IMR-90 (cell line): ENCODE measurements around the gene TOPORS. TPM values are rescaled to one million over a fixed set of nuclear protein-coding genes. Genes with fewer than 3 reads are reported as not detected.

Experiments
- ATAC-seq: fragments of 200-7000 bp; cut with Tn5 transposase; 2 replicates; pipeline ENCODE4 v1.9.1; 2020; ENCODE audit warnings: low read depth, mild to moderate bottlenecking, moderate library complexity
- BruUV-seq: library from RNA; stranded (reverse); fragments of 400-500 nt; replicated peaks from 2 replicates; lab custom pipeline; 2021; lab: Mats Ljungman, UMichigan
- CTCF ChIA-PET: fragments of 300-600 bp; formaldehyde crosslinking; extraction: SDS; loops from one replicate; lab custom pipeline; 2021; ENCODE audit warnings: antibody characterized with exemption; lab: Yijun Ruan, JAX
- POLR2A ChIA-PET: fragments of 300-600 bp; sonication (Branson Sonifier 250); formaldehyde crosslinking; loops from one replicate; lab custom pipeline; 2022; ENCODE audit warnings: antibody characterized with exemption; ENCODE audit not compliant: unreplicated experiment; lab: Charles Lee
- DNase-seq: peaks from one replicate; pipeline ENCODE4 v3.0.0; 2013
- H2AFZ ChIP-seq: replicated peaks from 2 replicates; pipeline ENCODE3; 2013; ENCODE audit warnings: low read length, mild to moderate bottlenecking; ENCODE audit not compliant: poor library complexity
- H2AK5ac ChIP-seq: 2 replicates; pipeline ENCODE4 v1.6.1; 2013; ENCODE audit warnings: low read depth, low read length, inconsistent platforms
- H2AK9ac ChIP-seq: replicated peaks from 2 replicates; pipeline ENCODE3; 2013; ENCODE audit warnings: mild to moderate bottlenecking, low read depth, low read length, moderate library complexity; ENCODE audit not compliant: poor library complexity
- H2BK120ac ChIP-seq: 2 replicates; pipeline ENCODE4 v1.6.1; 2013; ENCODE audit warnings: low read depth, low read length, inconsistent platforms
- H2BK15ac ChIP-seq: 3 replicates; pipeline ENCODE4 v1.6.1; 2013; ENCODE audit warnings: low read depth, low read length, inconsistent platforms
- H2BK20ac ChIP-seq: 2 replicates; pipeline ENCODE4 v1.6.1; 2013; ENCODE audit warnings: low read depth, mild to moderate bottlenecking, inconsistent platforms, low read length, moderate library complexity
- H2BK5ac ChIP-seq: 2 replicates; pipeline ENCODE4 v1.6.1; 2013; ENCODE audit warnings: mild to moderate bottlenecking, low read depth, low read length, inconsistent platforms; ENCODE audit not compliant: poor library complexity, severe bottlenecking
- H3K14ac ChIP-seq: replicated peaks from 2 replicates; pipeline ENCODE4 v1.6.1; 2013; ENCODE audit warnings: low read depth, low read length, inconsistent platforms
- H3K18ac ChIP-seq: 2 replicates; pipeline ENCODE4 v1.6.1; 2013; ENCODE audit warnings: low read depth, low read length, control low read depth
- H3K23ac ChIP-seq: 2 replicates; pipeline ENCODE4 v1.6.1; 2013; ENCODE audit warnings: low read depth, low read length, inconsistent platforms
- H3K27ac ChIP-seq: 2 replicates; pipeline ENCODE4 v1.5.1; 2013; ENCODE audit warnings: mild to moderate bottlenecking, control low read depth, low read length; ENCODE audit not compliant: insufficient read depth
- H3K27me3 ChIP-seq: 2 replicates; pipeline ENCODE4 v1.6.1; 2013; ENCODE audit warnings: low read length; ENCODE audit not compliant: control insufficient read depth, insufficient read depth
- H3K36me3 ChIP-seq: 2 replicates; pipeline ENCODE4 v1.6.1; 2013; ENCODE audit warnings: low read length, mixed read lengths; ENCODE audit not compliant: control insufficient read depth, insufficient read depth
- H3K4ac ChIP-seq: 2 replicates; pipeline ENCODE4 v1.6.1; 2013; ENCODE audit warnings: low read depth, low read length, inconsistent platforms
- H3K4me1 ChIP-seq: 2 replicates; pipeline ENCODE4 v1.6.1; 2013; ENCODE audit warnings: low read length, mixed read lengths; ENCODE audit not compliant: control insufficient read depth, insufficient read depth
- H3K4me2 ChIP-seq: 2 replicates; pipeline ENCODE4 v1.6.1; 2013; ENCODE audit warnings: low read depth, mild to moderate bottlenecking, control low read depth, low read length, moderate library complexity
- H3K4me3 ChIP-seq: 2 replicates; pipeline ENCODE4 v1.5.1; 2013; ENCODE audit warnings: low read depth, mild to moderate bottlenecking, control low read depth, low read length, moderate library complexity; ENCODE audit not compliant: insufficient read depth
- H3K56ac ChIP-seq: 2 replicates; pipeline ENCODE4 v1.6.1; 2013; ENCODE audit warnings: low read length, inconsistent platforms; ENCODE audit not compliant: insufficient read depth; ENCODE audit errors: extremely low read depth
- H3K79me1 ChIP-seq, 2 experiments: 2 replicates each; pipeline ENCODE4 v1.6.1; 2013; ENCODE audit warnings: low read length in 2 of 2, inconsistent platforms in 1 of 2, low read depth in 1 of 2
- H3K9ac ChIP-seq: 2 replicates; pipeline ENCODE4 v1.6.1; 2013; ENCODE audit warnings: low read depth, low read length, control low read depth
- H3K9me1 ChIP-seq: 2 replicates; pipeline ENCODE4 v1.6.1; 2013; ENCODE audit warnings: low read length, inconsistent platforms; ENCODE audit not compliant: insufficient read depth
- H3K9me3 ChIP-seq: 2 replicates; pipeline ENCODE4 v1.6.1; 2013; ENCODE audit warnings: low read length; ENCODE audit not compliant: control insufficient read depth, insufficient read depth
- H4K20me1 ChIP-seq: 2 replicates; pipeline ENCODE4 v1.6.1; 2013; ENCODE audit warnings: low read length, inconsistent platforms; ENCODE audit not compliant: insufficient read depth
- H4K5ac ChIP-seq: 2 replicates; pipeline ENCODE4 v1.6.1; 2013; ENCODE audit warnings: mild to moderate bottlenecking, low read depth, low read length, control low read depth
- H4K8ac ChIP-seq, 2 experiments: 2 replicates each; pipeline ENCODE4 v1.6.1; 2013; ENCODE audit warnings: low read depth in 2 of 2, low read length in 2 of 2, control low read depth in 1 of 2, inconsistent platforms in 1 of 2
- H4K91ac ChIP-seq: 2 replicates; pipeline ENCODE4 v1.6.1; 2013; ENCODE audit warnings: low read depth, low read length, inconsistent platforms; ENCODE audit not compliant: insufficient read depth
- BHLHE40 ChIP-seq: fragments of 150-350 bp; IDR thresholded peaks from 2 replicates; pipeline ENCODE4 v1.6.1; 2016; ENCODE audit warnings: mild to moderate bottlenecking, low read depth, low read length
- CEBPB ChIP-seq: IDR thresholded peaks from 2 replicates; pipeline ENCODE4 v1.6.1; 2012; ENCODE audit warnings: low read depth, low read length, improper control_type of control experiment
- CHD1 ChIP-seq: IDR thresholded peaks from 2 replicates; pipeline ENCODE4 v1.6.1; 2012; ENCODE audit warnings: low read depth, low read length, improper control_type of control experiment
- CTCF ChIP-seq: conservative IDR thresholded peaks from 2 replicates; pipeline ENCODE4 v1.5.1; 2012; ENCODE audit warnings: mild to moderate bottlenecking, low read depth, low read length, improper control_type of control experiment
- ELK1 ChIP-seq: fragments of 150-350 bp; IDR thresholded peaks from 2 replicates; pipeline ENCODE4 v1.6.1; 2016; ENCODE audit warnings: low read depth, mild to moderate bottlenecking, low read length, moderate library complexity, borderline replicate concordance
- FOS ChIP-seq: fragments of 150-350 bp; IDR thresholded peaks from 2 replicates; pipeline ENCODE4 v1.6.1; 2016; ENCODE audit warnings: low read depth, low read length
- MAFK ChIP-seq: IDR thresholded peaks from 2 replicates; pipeline ENCODE4 v1.6.1; 2012; ENCODE audit warnings: low read depth, low read length, improper control_type of control experiment
- MAZ ChIP-seq: IDR thresholded peaks from 2 replicates; pipeline ENCODE4 v1.6.1; 2012; ENCODE audit warnings: low read depth, mild to moderate bottlenecking, low read length, improper control_type of control experiment, moderate library complexity, borderline replicate concordance
- MXI1 ChIP-seq: IDR thresholded peaks from 2 replicates; pipeline ENCODE4 v1.6.1; 2012; ENCODE audit warnings: low read depth, mild to moderate bottlenecking, low read length, moderate library complexity, borderline replicate concordance
- NFE2L2 ChIP-seq: fragments of 150-350 bp; IDR thresholded peaks from 2 replicates; pipeline ENCODE4 v1.6.1; 2016; ENCODE audit warnings: low read depth, mild to moderate bottlenecking, low read length
- POLR2A ChIP-seq: IDR thresholded peaks from 2 replicates; pipeline ENCODE4 v1.6.1; 2012; ENCODE audit warnings: mild to moderate bottlenecking, low read depth, low read length
- RAD21 ChIP-seq: IDR thresholded peaks from 2 replicates; pipeline ENCODE4 v1.6.1; 2012; ENCODE audit warnings: low read length, improper control_type of control experiment
- RCOR1 ChIP-seq: IDR thresholded peaks from 2 replicates; pipeline ENCODE4 v1.6.1; 2012; ENCODE audit warnings: mild to moderate bottlenecking, low read length, improper control_type of control experiment; ENCODE audit not compliant: insufficient replicate concordance
- RFX5 ChIP-seq: IDR thresholded peaks from 2 replicates; pipeline ENCODE4 v1.8.0; 2012; ENCODE audit warnings: low read depth, mild to moderate bottlenecking, low read length, moderate library complexity
- SMC3 ChIP-seq: fragments of 150-350 bp; IDR thresholded peaks from 2 replicates; pipeline ENCODE4 v1.6.1; 2016; ENCODE audit warnings: low read depth, mild to moderate bottlenecking, antibody characterized with exemption, low read length, moderate library complexity
- USF2 ChIP-seq: fragments of 150-350 bp; IDR thresholded peaks from 2 replicates; pipeline ENCODE4 v1.6.1; 2017; ENCODE audit warnings: mild to moderate bottlenecking, antibody characterized with exemption, low read length, low read depth
- WGBS, 2 experiments: methylation state at CpG; one replicate each; pipeline versions ENCODE4 v1.1.5 to v1.1.7; 2013; ENCODE audit warnings: missing lambda C conversion rate in 2 of 2; ENCODE audit not compliant: insufficient read length in 1 of 2; ENCODE audit errors: extremely low coverage in 2 of 2; 5-methylcytosine and 5-hydroxymethylcytosine counted together
- dilution Hi-C: fragments of 300-500 bp; cut with HindIII; formaldehyde crosslinking; loops from one replicate; pipeline ENCODE4 v1.14.3; 2018; ENCODE audit warnings: low sequenced_read_pairs; ENCODE audit not compliant: unreplicated experiment
- in situ Hi-C: fragments of 300-500 bp; cut with MboI; formaldehyde crosslinking; loops from 3 replicates; pipeline ENCODE4 v1.14.3; 2019; ENCODE audit warnings: low sequenced_read_pairs, inconsistent platforms, mixed read lengths
- intact Hi-C: fragments of 100-400 bp; cut with micrococcal nuclease; formaldehyde crosslinking; loops from 2 replicates; pipeline ENCODE4 v1.10.0; 2022
- polyA plus RNA-seq, 3 experiments: library from polyadenylated mRNA; depleted of rRNA; stranded (reverse); fragments of >200 nt; gene quantifications; 2 replicates each; pipeline ENCODE4 v1.2.3, GENCODE V29; 2012; ENCODE audit warnings: low replicate concordance in 1 of 3
- total RNA-seq: library from RNA; depleted of rRNA; stranded (reverse); fragments of >200 nt; gene quantifications from 2 replicates; pipeline ENCODE4 v1.2.3, GENCODE V29; 2012

Gene TOPORS
- total and polyA plus RNA-seq, 2 of the 4 experiments (the other 2 are of a cell fraction): 7.4 to 27.8 TPM

- Histone ChIP-seq H4K8ac (no peak overlapping the region), H4K20me1 (peaks cover 12% of the 10 kb centered on the region; the same call in 1 of the 2 replicates), H2BK20ac (no peak overlapping the region), H3K27ac (no peak overlapping the region), H2BK15ac (no peak overlapping the region), H3K14ac (no peak overlapping the region), H3K27me3 (no peaks in the 10 kb centered on the region), H3K4me3 (no peak overlapping the region), H3K9me1 (no peaks in the 10 kb centered on the region), H2AFZ (no peak overlapping the region), H3K9ac (no peak overlapping the region), H2AK5ac (no peak overlapping the region), H3K4me2 (no peak overlapping the region), H3K23ac (no peak overlapping the region), H2BK5ac (no peak overlapping the region), H3K56ac (no peak overlapping the region), H4K91ac (no peak overlapping the region), H2AK9ac (no peak overlapping the region), H3K18ac (no peak overlapping the region), H3K9me3 (no peaks in the 10 kb centered on the region), H3K79me1 (peaks cover 34 to 47% of the 10 kb centered on the region in 2 experiments), H3K36me3 (peaks cover 11% of the 10 kb centered on the region), H3K4me1 (no peaks in the 10 kb centered on the region), H3K4ac (no peak overlapping the region), H4K5ac (no peak overlapping the region), H2BK120ac (no peak overlapping the region)
- TF ChIP-seq USF2 (no peak), ELK1 (no peak), MAZ (no peak), CHD1 (no peak), RCOR1 (no peak), BHLHE40 (no peak), CEBPB (no peak), MXI1 (no peak), NFE2L2 (no peak), POLR2A (no peak), RFX5 (no peak), CTCF (no peak), RAD21 (no peak), MAFK (no peak), FOS (no peak), SMC3 (no peak)
- ChIA-PET POLR2A (no interaction called here), CTCF (no interaction called here)
- ATAC-seq: no peak
- DNase-seq: no peak
- 100% methylated on average over 1 of the region's 4 CpGs; no CpG with 5 or more reads in 1 of the 2 experiments for WGBS, 2 experiments
- in situ Hi-C loops (no loop called here), dilution Hi-C loops (no loop called here), intact Hi-C loops (loop anchor here (10.0 kb wide), 1 partner anchor 48 kb away; no protein-coding TSS in a partner anchor)
- no TSS peak for BruUV-seq
Observed at GRCh38 chr9:32543047-32543446, 9.3 kb downstream of the TOPORS start.
